ENCODE results near the gene PPP1R1B.

PPP1R1B gene

GRCh38 chr17:39600997-39601597, 25.7 kb upstream of the PPP1R1B start:
- no peak for DNase-seq

- no peak for DNase-seq
Observed at GRCh38 chr17:39601758-39602532, 24.8 kb upstream of the PPP1R1B start.

GRCh38 chr17:39602533-39603303, 24.0 kb upstream of the PPP1R1B start:
- no peak for DNase-seq

- DNase-seq, result no peak
Observed at GRCh38 chr17:39603304-39604016, 23.3 kb upstream of the PPP1R1B start.

GRCh38 chr17:39604911-39605491, 21.8 kb upstream of the PPP1R1B start:
- no peak for DNase-seq

GRCh38 chr17:39605492-39606433, 21.0 kb upstream of the PPP1R1B start:
- no peak for DNase-seq

- no peak for DNase-seq
Observed at GRCh38 chr17:39606434-39607056, 20.2 kb upstream of the PPP1R1B start.

GRCh38 chr17:39607057-39607850, 19.5 kb upstream of the PPP1R1B start:
- no peak for DNase-seq

- no peak for DNase-seq
Observed at GRCh38 chr17:39607851-39608130, 19.0 kb upstream of the PPP1R1B start, which contains the start of gene NEUROD2. NEUROD2 (minus strand) TSS chr17:39607920; CDS start chr17:39606599, 1,321 bp downstream.

GRCh38 chr17:39608142-39608981, 18.4 kb upstream of the PPP1R1B start:
- DNase-seq, result no peak

GRCh38 chr17:39609416-39610025, 17.2 kb upstream of the PPP1R1B start:
- DNase-seq, result no peak

- no peak for DNase-seq
Observed at GRCh38 chr17:39611401-39612112, 15.2 kb upstream of the PPP1R1B start.

- no peak for DNase-seq
Observed at GRCh38 chr17:39612291-39612894, 14.4 kb upstream of the PPP1R1B start.

GRCh38 chr17:39612935-39613464, 13.8 kb upstream of the PPP1R1B start:
- no peak for DNase-seq

- no peak for DNase-seq
Observed at GRCh38 chr17:39614545-39615157, 12.1 kb upstream of the PPP1R1B start.

- no peak for DNase-seq
Observed at GRCh38 chr17:39615434-39615833, 11.3 kb upstream of the PPP1R1B start.

- DNase-seq, result no peak
Observed at GRCh38 chr17:39617100-39617445, 9.7 kb upstream of the PPP1R1B start.
